HG03045 (cell line): ENCODE results near the gene MEIS1.

Experiments
- ATAC-seq: cut with Tn5 transposase; IDR thresholded peaks from one replicate; pipeline ENCODE4 v1.9.1; 2021; ENCODE audit warnings: mild to moderate bottlenecking, moderate library complexity; ENCODE audit not compliant: unreplicated experiment

The MEIS1 gene

DNA sequence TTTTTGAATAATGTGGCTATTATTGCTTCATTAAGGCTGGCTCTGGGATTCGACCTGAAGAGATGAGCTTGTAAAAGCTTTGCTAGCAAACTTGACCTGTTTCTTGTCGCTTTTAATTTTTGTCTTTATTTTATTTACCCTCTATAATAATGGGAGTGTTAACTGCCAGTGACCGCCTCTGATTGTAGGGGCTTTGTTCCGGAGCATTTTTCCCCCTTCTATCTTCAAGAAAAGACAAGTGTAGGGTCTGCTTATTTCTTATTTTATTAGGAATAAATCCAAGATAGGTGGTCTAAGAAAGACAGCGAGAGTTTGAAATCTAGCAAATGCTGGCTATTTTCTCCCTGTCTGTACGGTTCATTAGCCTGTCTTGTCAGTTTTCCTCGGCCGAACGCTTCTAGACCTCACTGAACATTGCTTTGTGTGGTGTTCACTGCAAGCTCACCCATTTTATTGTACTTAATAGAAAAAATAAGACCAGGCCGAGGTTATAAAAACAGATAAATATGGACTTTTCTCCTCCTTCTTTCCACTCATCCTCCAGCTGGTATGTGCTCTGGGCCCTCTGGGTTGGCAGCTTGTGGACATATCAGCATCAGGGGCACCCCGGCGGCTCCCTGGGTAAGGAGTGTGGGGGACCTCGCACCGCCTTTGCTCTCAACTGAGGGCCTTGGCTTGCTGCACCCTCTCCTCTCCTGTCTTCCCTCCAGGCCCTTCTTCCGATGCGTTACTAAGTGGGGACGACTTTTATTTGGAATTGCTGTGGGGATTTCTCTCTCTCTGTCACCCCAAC lies 8.5 kb downstream of the MEIS1 start:
- ATAC-seq, result no peak

DNA sequence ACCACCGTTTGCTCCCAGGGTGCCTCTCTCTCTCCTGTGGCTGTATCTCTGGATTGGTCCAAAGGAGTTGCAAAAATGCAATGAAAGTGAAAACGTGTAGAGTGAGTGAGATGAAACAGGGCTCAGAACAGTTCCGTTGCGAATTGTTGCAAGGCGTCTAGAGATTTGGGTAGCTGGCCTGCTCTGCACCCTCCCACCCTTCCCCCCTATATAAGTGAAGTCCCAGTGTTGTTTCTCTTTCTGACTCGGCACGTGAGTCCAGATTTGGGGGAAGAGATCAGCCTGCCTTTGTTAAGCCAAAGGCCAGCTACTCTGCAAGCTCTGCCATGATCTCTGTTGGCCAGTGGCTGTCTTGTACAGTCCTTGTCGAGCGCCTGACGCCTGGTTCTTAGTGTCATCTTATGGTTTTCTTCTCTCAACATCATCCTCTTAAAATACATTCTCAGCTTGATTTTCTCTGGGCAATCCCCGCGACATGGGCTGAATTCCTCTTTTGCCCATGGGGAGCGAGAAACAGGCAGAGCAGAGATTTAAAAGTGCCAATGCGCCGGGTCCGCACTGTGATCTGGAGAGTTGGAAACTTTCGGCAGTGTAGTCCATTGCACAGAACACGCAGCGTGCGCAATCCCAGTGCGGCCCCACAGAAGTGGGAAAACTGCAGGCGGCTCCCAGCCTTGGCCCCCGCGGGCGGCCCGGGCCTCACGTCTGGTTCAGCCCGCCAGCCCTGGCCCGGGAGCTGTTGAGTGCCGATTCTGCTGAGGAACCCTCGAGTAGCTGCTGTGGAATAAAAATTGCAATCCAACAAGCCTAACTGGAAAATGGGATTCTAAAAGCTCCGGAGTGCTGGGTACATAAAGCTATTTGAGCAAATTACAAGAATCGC lies 9.3 kb downstream of the MEIS1 start:
- ATAC-seq, result no peak

DNA sequence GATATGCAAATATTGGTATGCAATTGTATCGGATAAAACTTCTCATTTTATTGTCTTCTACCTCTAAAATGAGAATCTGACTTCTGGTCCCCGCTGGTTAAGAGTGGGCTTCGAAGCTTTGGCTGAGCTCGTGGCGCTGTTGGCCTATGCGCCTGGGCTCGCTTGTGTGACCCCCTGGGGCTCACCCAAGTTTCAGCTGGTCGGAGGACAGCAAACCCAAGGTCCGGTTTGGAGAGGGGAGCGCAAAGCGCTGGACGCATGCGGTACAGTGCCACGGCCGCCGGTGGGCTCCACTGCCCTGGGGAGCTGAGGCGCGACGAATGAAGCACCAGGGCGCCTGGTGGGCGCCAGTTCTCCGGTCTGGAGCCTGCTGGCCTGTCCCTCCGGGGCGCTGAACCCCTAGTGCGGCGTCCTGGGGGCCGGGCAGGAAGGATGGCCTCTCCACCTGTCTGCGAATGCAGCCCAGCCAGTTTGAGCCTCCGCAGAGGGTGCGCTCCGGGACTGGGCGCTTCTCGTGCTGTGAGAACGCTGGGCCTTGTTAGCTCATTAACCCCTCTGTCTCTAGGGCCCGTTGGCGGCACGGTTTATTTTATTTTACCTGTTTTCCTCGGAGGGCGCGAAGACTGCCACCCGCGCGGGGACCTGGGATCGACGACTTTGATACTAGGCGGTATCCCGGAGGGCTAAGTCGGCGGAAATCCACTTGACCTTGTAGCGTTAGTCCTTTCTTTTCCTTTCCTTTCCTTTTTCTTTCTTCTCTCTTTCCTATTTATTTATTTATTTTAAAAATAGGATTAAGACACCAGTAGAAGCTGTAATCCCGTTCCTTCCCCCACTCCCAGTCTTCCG lies 10.4 kb downstream of the MEIS1 start:
- no peak for ATAC-seq

DNA sequence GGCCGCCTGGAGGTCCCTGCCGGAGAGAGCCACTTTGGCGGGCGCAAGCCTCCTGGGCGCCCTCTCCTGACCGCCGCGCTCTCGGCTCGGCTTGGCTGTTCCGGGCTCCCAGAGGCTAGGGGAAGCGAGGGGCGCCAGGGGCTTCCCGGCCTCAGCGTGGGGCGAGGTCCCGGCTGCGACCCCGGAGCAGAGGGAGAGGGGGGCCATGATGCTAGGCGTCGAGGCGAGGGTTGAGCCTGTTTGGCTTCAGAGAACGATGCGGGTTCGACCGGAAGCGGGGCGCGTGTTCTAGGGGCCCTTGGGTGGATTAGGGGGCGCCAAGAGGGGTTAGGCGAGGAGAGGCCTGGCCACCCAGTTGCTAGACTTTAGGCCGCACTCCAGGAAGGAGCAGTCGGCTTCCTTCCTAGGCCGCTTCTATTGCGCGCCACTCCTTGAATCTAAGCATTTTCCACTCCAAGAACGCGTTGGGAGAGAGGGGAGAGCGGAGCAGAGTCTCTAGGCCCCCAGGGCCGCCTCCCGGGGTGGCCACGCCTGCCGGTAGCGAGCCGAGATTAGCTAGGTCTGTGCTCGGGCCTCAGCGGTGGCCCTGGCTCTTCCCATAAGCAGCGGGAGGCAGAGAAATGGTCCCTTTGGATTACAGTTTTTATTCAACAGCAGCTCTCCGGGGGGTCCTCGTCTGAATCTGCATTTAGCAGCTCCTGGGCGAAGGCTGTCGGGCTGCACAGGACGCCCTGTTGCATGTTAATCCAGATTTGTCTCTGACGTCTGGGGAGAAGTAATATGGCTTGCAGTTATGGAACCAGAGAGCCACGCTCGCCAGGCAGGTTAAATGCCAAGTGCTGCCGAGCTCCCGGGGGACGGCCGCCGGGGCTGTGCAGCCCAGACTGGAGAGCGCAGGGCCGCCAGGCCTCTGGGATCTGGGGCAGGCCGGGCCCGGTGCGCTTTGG lies 11.3 kb downstream of the MEIS1 start:
- no peak for ATAC-seq

DNA sequence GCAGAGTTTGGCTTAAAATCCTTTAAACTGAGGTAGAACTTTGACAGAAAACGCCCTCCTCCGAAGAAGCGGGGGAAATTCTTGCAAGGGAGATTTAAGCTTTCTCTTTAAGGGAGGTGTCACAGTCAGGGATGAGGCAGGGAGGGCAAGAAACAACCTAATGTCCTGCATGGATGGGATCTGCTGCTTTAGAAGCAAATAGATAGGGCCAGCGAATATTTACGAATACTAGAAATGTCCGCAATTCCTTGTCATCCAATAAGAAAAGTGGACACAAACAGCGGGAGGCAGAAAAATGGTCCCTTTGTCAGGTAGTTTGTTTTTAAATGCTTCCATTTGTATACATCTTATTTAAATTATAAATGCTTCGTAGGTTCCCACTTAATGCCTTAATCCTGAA lies 12.0 kb downstream of the MEIS1 start:
- no peak for ATAC-seq

DNA sequence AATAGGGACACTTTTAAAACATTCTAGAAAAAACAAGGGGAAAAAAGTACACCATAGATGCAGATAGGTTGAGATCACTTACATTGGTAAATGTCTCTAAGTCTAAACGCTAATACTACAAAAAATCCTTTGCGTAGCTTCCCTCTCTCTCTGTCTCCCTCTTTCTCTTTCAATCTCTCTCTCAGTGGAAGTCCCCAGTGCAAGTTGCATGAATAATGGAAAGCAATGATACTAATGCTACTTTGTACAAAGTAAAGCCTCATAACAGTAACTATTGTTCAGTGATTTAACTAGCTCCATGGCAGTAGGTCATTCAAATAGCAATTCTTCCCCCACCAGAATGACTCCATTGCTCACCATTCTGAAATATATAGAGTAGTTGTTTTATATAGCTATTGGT lies 12.8 kb downstream of the MEIS1 start:
- ATAC-seq, result no peak

DNA sequence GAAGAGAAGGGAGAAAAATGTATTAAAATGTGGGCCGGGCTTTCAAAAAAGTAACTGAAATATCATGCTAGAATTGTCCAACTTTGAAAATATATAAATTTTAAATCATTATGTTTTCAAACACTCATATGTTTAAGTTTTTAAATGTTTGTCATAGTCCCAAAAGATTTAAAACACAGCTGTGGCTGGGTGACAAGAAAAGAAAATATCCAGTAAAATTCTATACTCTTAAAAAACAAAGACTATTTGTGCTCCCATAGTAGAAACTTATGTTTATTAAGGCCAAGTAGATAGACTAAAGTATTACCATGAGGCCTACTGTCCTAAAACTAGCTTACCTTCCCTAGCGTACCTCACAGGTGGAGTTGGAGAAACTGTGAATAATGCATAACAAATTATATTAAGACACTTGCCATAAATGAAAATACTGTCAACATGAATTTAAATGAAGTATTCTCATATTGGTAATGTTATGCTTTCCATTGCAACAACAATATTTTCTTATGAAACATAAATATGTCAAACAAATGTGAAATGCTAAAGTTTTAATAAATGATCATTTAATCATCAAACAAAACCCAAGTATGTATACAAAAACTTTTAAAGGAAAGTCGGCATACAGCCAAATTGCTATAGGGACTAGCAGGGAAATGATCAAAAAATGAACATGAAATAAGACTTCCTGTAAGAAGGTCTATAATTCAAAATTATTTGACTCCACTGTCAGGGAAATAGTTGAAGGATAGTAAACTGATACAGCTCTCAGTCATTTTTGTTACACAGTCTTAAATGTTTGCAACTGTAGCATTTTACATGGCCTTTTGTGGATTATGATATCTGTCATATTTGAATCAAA lies 13.4 kb downstream of the MEIS1 start:
- ATAC-seq, result no peak

DNA sequence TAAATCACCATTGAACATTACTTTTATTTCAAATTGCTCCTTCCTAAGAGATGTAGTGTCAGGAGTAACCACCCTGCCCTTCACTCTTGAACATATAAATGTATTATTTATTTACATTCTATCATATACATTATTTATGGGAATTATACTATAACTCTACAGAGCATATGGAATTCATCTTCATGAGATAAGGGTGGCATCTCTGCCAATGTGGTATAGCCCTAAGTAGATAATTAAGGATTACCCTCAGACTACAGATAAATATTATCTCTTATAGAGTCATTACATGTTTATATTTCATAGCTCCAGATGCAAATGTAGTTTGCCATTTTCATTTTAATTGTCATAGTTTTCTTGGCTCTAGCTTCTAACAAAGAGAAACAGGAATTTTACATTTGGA lies 17.3 kb downstream of the MEIS1 start:
- no peak for ATAC-seq

DNA sequence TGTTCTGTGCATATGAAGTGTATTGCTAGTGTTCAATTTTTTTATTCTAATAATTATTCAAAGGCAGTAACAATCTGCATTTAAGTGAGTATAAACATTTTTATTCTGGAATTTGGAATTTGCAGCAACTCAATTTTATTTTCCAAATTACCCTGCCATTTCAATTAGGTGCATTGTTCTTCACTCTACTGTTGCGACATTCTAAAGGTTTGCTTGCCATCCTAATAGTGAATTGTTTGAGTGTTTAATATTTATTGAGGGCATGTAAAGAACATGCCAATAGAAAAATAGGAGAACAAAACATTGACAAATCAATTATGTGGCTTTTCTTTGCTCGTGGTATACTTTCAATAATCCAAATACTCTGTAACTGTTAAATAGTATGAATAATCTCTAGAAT lies 18.0 kb downstream of the MEIS1 start:
- no peak for ATAC-seq

DNA sequence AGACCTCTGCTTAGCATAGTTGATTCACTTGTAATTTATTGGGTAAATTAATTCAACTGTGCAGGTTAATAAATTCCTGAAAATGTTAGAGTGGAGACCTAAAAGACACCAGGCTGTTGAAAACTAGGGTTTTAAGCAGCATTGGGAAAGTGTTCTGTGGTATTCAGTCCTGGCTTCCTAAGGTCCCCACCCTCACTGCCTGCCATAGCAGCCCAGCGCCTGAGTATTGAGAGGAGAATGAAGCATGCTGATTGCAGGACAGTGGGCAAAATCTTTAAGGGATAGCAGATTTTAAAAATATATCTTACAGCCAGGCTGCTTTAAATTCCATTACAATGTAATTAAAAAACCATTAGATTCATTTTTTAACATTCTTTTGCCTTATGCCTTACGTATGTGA lies 20.6 kb downstream of the MEIS1 start:
- no peak for ATAC-seq

DNA sequence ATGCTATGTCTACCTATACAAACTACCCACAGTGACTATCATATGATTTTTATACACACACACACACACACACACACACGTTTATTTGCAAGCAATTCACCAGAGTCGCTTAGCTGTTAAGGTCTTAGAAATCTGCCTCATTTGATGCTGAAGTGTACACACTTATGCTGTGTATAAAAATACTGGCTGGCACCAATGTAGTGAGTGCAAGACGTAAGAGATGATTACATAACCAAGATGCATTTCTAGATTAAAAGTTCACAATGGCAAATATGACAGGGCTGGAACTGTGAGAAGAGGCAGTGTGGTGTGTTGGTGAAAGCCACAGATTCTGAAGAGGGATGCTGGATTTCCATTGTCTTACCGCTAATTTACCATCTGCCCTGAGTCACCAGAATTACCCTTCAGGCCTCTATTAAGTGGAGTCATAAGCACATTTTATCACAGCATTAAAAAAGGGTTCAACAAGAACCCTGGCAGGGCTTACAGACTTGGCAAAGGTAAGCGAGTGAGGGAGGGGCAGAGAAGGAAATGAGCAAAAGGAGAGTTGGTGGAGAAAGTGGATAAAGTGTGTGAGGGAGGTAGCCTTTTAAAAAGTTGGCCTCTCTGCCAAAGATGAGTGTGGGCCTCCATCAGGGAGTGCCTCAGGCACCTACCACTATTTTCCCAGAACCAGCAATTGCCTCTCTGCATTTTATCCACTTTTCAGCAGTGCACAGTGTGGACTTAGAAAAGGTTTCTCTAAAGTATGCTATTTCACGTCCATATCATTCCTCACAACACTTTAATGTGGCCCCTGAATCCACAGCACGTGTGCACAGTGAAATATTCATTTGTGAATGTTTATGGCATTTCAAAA lies 21.5 kb downstream of the MEIS1 start:
- ATAC-seq, result no peak

DNA sequence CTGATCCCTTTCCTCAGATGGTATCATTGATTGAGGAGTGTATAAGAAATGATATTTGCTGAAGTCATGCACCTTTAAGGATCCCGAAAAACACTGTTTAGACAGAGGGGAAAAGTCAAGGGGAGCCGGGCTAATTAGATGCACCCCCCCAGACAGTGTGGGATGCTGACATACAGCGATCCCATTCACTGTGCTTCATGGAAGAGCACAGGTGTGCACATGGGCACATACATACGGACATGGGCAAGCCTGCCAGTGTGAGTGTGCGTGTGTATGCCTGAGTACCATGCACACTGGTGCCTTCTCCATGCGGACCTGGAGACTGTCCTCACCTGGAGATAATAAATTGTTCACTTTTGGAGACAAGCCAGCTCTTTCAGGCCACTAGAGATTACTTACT lies 22.6 kb downstream of the MEIS1 start:
- ATAC-seq, result no peak

DNA sequence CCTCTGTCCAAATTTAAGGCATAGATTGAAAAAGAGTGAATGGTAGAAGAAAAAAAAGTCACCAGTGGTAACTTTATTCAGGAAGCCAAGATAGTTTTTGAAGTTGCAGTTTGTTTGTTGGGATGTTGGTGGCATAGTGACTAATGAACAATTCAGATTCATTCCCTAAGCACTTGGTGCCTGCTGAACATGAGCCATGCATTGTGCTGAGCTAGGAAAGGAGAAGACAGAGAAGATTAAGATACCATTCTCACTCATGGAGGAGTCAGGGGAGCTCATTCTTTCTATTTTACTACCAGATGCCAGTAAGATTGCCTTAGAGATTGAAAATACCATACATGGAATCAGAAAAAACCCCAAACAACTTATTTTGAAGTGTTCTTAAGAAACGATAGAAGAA lies 25.1 kb downstream of the MEIS1 start:
- ATAC-seq, result no peak

DNA sequence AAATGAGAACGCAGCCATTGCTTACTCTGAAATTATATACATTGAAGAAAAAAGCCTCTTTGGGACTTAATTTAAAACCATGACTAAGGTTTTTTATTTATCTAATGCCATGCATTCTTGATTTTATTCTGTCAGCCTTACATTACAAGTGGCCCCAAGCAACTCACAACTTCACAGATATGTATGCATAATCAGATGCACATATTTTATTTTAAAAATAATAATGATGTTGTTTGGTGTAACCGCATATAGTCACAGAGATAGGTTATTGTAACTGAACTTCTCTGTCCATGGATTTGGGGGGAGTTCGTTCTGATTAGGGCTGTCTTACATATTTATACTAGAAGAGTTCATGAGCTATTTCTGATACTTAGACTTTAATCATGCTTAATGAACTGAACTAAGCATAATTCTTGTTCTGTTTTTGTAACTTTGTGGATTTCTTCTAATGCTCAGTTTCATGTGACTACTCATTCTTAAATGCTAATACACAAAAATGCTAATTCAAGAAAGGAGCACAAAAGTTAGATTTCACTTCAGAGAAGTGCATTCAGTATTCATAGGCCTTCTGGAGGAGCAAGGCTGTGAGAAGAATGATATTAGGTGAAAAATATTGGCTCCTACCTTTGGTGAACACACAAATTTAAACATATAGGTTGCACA lies 26.2 kb downstream of the MEIS1 start:
- no peak for ATAC-seq

DNA sequence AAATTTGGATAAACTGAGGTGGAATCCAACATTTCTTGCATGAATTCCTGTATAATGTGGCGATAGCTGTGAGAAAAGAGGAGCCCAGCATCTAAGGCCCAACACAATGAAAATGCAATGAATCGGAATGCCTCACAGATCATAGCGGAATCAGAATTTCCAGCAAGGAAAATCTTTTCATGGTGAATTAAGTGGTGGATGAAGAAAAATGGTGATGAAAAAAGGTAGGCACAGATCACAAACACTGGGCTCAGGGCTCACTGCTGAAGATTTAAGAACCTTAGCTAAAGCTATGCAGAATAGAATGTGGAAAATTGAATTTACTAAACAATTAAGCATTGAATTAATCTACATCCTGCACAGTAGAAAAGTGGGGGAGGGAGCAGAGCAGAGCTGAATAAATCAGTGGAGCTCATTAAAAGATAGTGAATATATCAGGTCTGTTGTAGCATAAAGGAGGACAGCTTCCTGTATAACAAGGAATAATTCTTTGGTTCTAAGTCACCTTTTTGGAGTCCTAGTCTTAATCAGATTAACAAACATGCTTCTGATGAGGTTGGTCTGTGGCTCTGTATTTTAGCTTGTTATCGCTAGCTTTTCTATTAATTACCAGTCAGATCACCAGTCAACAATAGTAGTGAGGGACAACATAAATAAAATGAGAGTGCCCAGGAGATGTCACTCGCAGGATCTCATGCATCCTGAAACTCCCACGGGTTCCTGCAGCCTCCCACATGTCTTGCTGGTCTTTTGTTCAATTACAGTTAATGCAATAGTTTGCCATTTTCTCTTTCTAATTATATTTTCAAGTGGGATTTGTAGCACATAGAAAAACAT lies 27.0 kb downstream of the MEIS1 start:
- ATAC-seq, result no peak

DNA sequence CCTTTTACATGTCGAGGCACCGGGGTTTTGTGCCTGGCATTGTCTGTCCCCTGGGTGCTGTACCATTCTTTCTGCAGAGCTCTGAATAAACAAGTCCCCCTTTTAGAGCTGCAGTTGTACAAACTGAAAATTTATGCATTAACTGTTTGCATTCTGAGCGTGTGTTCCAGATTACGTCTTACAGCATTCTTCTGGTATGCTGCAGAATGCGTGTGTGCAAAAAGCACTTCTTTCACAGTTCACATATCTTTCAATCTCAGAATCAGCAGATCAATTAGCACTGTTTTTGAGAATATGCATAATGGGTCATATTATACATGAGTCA lies 27.5 kb downstream of the MEIS1 start:
- no peak for ATAC-seq

DNA sequence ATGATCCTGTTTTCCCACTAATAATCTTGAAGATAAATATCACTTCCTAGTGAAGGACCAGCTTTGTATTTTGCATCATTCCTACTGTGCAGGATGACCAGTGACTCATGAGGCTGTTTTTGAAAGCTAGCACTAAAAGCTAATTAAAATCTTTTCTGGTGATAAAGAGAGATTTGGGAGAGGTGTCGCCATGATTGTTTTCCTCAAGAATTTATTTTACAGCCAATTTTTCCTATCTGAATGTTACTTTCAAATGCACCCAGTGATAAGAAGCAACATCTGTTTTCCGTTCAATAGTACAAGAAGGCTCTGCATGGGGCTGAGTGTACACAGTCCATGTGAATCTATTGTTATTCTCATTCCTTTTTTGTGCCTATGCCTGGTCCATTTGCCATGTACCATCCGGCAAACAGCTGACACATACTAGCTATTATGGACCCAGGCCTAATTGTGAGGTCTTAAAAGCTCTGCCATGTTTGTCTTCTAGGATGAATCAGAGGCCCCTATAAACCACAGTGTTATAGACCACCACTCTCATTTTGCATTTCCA lies 28.4 kb downstream of the MEIS1 start:
- ATAC-seq, result no peak
